Activated naive CD8-positive, alpha-beta T cell (primary cell): Measurements from ENCODE around the gene NUDT8.
A peak's percentile ranks its signal among the peaks of the same experiment; 100 is the strongest.

ENCODE experiments used
- H3K27ac Mint-ChIP-seq: one replicate; pipeline ENCODE4 v1.8.0; 2021; ENCODE audit warnings: mixed read lengths
- H3K27me3 Mint-ChIP-seq: one replicate; pipeline ENCODE4 v1.8.0; 2021; ENCODE audit warnings: mixed read lengths
- H3K36me3 Mint-ChIP-seq: one replicate; pipeline ENCODE4 v1.8.0; 2021; ENCODE audit warnings: mixed read lengths
- H3K4me1 Mint-ChIP-seq: one replicate; pipeline ENCODE4 v1.8.0; 2021; ENCODE audit warnings: low read depth, mixed read lengths
- H3K4me3 Mint-ChIP-seq: one replicate; pipeline ENCODE4 v1.8.0; 2021; ENCODE audit warnings: mild to moderate bottlenecking, mixed read lengths
- H3K9me3 Mint-ChIP-seq: one replicate; pipeline ENCODE4 v1.8.0; 2021; ENCODE audit warnings: low read depth, mixed read lengths

NUDT8 gene, protein sequence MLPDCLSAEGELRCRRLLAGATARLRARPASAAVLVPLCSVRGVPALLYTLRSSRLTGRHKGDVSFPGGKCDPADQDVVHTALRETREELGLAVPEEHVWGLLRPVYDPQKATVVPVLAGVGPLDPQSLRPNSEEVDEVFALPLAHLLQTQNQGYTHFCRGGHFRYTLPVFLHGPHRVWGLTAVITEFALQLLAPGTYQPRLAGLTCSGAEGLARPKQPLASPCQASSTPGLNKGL

DNA sequence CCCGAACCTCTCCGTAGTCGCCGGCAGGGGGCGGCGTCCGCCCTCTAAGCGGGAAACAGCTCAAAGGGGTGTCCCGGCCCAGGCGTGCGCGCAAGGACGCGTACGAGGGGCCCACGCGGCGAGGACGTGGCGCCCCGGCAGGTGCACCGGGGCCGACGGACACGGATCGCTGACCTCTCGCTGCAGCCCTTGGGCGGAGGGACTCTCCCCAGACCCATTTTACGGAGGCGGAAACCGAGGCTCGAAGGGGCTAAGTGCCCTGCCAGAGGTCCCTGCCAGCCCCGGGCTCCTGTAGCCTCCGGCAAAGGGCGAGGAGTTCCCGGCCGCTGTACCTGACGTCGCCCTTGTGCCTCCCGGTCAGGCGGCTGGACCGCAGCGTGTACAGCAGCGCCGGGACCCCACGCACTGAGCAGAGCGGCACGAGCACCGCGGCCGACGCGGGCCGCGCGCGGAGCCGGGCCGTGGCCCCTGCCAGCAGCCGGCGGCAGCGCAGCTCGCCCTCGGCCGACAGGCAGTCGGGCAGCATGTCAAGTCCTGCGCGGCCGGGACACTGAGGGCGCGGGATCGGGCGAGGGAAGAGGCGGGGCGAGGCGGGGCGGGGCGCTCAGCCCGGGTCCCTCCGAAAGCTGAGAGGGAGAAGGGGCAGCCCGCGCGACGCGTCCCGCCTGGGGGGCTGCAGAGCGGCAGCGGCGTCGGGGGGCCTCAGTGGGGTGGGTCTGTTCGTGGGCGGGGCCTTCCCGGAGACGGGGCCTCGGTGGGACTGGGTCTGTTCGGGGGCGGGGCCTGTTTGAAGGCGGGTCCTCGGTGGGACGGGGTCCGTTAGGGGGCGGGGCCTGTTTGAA lies at the start of gene NUDT8:
Gene NUDT8, minus strand, starts transcription at position 552 of the 842 bp plus-strand sequence. Its CDS starts 26 bp downstream, at position 526.
- no peaks in the 10 kb centered on the region for H3K36me3 Mint-ChIP-seq
- no peaks in the 10 kb centered on the region for H3K27me3 Mint-ChIP-seq
- no peaks in the 10 kb centered on the region for H3K9me3 Mint-ChIP-seq
- peaks cover 5% of the 10 kb centered on the region for H3K4me1 Mint-ChIP-seq
- peak within 1 kb of the TSS; percentile 83 for H3K27ac Mint-ChIP-seq
- peak within 1 kb of the TSS; percentile 90 for H3K4me3 Mint-ChIP-seq

DNA sequence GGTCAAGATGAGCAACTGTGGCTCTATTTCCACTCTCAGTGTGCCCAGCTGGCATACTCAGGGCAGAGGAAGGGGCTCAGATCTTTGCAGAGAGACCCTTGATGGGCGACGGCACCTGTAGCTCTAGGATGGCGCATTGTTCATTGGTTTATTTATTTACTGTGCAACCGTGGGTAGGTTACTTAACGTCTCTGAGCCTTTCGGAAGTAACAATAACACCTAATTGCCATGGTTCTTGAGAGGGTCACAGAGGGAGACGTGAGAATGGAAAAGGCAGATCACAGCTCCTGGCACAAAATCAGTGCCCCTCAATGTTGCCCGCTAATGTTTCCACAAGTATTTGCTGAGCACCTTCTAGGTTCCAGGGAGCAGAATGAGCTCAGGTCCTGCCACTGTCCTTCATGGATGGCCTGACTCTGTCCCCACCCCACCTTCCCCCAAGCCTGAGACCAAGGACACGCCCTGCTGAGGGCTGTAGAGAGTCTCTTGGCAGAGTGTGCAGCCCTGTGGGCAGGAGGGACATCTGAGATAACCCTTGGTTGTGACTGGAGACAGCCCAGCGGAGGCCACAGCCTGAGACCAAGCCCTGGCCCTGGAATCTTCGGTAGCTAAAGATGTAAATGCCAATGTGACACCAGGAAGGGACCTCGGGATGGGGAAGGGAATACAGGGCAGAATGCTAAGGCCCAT lies 45.5 kb upstream of the NUDT8 start:
- no peak overlapping the region for H3K4me3 Mint-ChIP-seq
- no peaks in the 10 kb centered on the region for H3K36me3 Mint-ChIP-seq
- no peaks in the 10 kb centered on the region for H3K4me1 Mint-ChIP-seq
- H3K27ac Mint-ChIP-seq: no peak overlapping the region
- no peaks in the 10 kb centered on the region for H3K9me3 Mint-ChIP-seq
- H3K27me3 Mint-ChIP-seq: no peaks in the 10 kb centered on the region

DNA sequence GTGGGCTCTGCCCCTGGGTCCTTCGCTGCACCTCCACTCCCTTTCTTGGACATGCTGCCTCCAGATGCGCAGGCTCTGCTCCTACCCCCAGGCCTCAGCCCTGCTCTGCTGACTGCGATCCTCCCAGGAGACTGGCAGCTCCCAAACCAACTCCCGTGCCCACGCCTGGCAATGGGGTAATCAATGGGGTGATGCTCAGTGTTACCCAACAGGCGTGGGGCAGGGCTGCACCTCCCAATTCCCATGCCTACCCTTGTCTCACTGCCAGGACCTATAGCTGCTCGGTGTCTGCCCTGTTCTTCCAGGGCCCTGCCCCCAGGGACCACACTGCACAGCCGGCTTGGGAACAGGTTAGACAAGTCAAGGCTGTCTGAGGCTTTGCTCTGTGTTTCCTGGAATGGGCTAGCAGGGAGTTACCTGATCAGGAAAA lies 44.7 kb upstream of the NUDT8 start, which contains the start of gene ALDH3B2:
Gene ALDH3B2, minus strand, starts transcription at position 182 of the 430 bp plus-strand sequence. CDS start 7,688 bp downstream, outside the sequence.
- Mint-ChIP-seq H3K9me3 (no peaks in the 10 kb centered on the region), H3K27me3 (no peaks in the 10 kb centered on the region), H3K27ac (no peak within 1 kb of the TSS), H3K4me1 (no peaks in the 10 kb centered on the region), H3K36me3 (no peaks in the 10 kb centered on the region), H3K4me3 (no peak within 1 kb of the TSS)

DNA sequence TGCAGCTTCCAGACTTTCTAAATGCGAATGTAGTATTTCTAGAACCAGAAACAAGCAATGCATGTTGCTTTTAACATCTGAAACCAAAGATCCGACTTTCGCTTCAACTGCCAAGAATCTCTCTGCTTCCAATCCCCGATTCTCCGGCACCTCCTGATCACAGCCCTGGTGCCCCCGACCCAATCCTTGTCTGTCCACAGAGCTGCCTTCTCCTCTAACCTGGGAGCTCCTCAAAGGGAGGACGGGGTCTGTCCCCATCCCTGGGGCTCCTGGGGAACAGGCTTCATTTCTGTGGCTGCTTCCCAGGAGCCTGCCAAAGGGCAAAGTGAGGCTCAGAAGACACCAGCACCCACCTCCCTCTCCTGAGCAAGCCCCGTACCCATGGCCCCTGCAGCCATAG lies 44.2 kb upstream of the NUDT8 start:
- Mint-ChIP-seq H3K4me1 (no peaks in the 10 kb centered on the region), H3K9me3 (no peaks in the 10 kb centered on the region), H3K36me3 (no peaks in the 10 kb centered on the region), H3K4me3 (no peak overlapping the region), H3K27ac (no peak overlapping the region), H3K27me3 (no peaks in the 10 kb centered on the region)

DNA sequence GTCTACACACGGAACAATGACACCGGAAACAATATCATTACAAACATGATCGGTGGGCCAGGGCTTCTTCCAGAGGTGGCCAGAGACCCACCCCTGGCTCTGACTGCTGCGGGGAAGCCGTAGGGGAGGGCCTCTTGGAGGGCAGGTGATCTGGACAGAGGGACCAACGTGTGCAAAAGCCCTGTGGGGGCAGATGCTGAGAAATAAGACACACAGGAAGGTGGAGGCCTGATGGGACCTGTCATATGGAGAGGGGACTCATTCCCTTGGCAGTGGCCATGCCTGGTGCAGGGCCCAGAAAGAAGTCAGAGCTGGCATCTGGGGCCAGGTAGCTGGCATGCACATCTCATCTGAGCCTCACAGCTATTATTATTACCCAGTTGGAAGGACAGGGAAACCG lies 43.6 kb upstream of the NUDT8 start:
- no peaks in the 10 kb centered on the region for H3K4me1 Mint-ChIP-seq
- H3K27ac Mint-ChIP-seq: no peak overlapping the region
- H3K9me3 Mint-ChIP-seq: no peaks in the 10 kb centered on the region
- no peaks in the 10 kb centered on the region for H3K27me3 Mint-ChIP-seq
- H3K36me3 Mint-ChIP-seq: no peaks in the 10 kb centered on the region
- H3K4me3 Mint-ChIP-seq: no peak overlapping the region

DNA sequence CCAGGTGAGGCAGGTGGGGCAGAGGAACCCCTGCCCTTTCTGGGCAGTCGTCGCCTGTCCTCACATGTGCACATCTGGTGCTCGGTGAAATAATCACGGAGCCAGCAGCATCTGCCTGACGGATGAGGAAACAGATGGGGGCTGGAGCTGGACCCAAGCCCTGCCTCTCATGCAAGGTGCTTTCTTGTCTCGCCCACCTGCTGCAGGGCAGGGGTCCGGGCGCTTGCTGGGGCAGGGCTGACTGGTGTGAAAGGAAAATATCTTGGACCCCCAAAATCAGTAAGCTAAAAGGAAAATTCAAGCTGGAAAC lies 41.4 kb upstream of the NUDT8 start:
- Mint-ChIP-seq H3K27me3 (no peaks in the 10 kb centered on the region), H3K27ac (no peak overlapping the region), H3K4me1 (no peaks in the 10 kb centered on the region), H3K36me3 (no peaks in the 10 kb centered on the region), H3K4me3 (no peak overlapping the region), H3K9me3 (no peaks in the 10 kb centered on the region)

DNA sequence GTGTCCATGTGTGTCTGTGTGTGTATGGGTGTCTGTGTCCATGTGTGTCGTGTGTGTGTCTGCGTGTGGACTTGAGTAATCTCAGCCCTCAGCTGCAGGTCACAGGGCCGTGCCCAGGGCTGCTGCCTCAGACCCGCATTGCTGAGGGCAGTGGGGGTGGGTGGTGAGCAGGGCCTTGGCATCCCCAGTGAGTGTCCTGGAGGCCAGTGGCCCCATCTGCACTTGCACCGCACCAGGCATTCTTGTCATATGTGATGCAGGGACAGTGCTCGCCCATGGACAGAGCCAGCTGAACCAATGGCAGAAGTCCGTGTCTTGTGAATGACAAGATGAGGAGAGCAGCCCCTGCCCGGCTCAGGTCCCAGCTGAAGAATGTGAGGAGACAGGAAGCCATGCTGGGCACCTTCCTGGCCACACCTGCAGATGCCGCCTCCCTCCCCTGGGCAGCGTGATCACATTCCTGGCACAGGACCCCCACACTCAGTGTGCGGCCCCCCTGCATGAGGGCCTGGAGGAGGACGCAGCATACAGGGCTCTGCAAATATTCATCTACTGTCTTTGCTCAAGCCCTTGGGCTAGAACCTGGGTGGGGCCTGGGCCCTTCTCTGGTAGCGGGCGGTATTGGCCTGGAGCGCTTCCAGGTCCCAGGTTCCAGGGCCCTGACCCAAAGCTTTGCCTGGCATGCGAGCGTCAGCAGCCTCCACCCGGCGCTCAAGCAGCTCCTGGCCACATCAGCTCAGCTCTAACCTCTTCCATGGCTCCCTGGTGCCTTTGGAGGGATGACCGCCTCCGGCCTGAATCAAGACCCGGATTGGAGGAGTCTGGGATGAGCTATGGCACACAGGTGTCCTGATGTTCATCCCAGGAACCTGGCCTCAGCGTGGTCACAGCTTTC lies 40.8 kb upstream of the NUDT8 start:
- no peaks in the 10 kb centered on the region for H3K36me3 Mint-ChIP-seq
- no peak overlapping the region for H3K27ac Mint-ChIP-seq
- no peaks in the 10 kb centered on the region for H3K9me3 Mint-ChIP-seq
- H3K4me3 Mint-ChIP-seq: no peak overlapping the region
- H3K27me3 Mint-ChIP-seq: no peaks in the 10 kb centered on the region
- H3K4me1 Mint-ChIP-seq: no peaks in the 10 kb centered on the region

DNA sequence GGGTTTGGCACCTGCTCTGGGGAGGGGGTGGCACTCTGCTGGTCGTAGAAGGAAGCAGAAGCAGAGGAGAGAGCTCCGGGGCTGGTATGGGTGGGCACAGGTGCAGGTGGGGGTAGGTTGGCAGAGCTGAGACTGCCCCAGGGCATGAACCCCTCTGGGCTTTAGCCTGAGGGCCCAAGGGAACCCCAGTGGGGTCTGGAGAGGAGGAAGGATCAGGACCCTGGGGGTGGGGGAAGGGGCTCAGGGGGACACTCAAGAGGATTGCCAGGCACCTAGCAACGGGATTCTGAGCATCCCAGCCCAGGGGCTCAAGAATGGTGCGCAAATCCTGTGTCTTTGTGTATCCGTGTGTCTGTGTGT lies 38.4 kb upstream of the NUDT8 start:
- Mint-ChIP-seq H3K36me3 (no peaks in the 10 kb centered on the region), H3K9me3 (no peaks in the 10 kb centered on the region), H3K27me3 (no peaks in the 10 kb centered on the region), H3K27ac (no peak overlapping the region), H3K4me1 (no peaks in the 10 kb centered on the region), H3K4me3 (no peak overlapping the region)

DNA sequence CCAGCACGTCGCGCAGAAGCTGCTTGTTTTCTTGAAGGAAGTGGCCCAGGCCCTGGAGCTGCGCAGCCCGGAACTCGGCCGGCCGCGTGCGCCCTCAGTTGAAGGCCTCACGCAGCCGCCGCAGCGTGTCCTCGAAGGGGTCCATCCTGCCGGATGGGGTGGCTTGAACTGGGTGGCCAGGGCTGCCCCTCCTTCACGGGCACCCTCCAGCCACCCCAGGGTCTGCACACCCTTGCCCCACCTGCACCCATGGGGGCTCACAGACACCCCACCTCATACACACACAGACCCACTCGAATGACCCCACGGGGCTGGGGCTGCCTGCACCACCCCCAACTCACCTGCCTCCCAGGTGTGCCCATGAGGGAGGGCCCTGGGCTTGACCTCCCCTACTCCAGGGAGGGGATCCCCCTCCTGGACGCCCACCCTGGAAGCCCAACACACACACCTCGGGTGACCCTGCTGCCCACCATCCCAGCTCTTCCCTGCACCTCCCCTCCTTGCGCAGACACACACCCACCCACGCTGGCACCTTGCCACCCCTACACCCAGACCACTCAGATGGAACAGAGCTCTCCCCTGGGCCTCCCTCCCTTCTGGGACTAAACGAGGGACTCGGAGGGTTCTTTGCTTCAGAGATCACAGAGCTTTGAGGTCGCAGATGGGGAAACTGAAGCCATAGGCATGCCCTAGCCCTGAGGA lies 37.9 kb upstream of the NUDT8 start:
- H3K4me1 Mint-ChIP-seq: no peaks in the 10 kb centered on the region
- no peaks in the 10 kb centered on the region for H3K36me3 Mint-ChIP-seq
- no peaks in the 10 kb centered on the region for H3K9me3 Mint-ChIP-seq
- no peaks in the 10 kb centered on the region for H3K27me3 Mint-ChIP-seq
- H3K27ac Mint-ChIP-seq: no peak overlapping the region
- no peak overlapping the region for H3K4me3 Mint-ChIP-seq

DNA sequence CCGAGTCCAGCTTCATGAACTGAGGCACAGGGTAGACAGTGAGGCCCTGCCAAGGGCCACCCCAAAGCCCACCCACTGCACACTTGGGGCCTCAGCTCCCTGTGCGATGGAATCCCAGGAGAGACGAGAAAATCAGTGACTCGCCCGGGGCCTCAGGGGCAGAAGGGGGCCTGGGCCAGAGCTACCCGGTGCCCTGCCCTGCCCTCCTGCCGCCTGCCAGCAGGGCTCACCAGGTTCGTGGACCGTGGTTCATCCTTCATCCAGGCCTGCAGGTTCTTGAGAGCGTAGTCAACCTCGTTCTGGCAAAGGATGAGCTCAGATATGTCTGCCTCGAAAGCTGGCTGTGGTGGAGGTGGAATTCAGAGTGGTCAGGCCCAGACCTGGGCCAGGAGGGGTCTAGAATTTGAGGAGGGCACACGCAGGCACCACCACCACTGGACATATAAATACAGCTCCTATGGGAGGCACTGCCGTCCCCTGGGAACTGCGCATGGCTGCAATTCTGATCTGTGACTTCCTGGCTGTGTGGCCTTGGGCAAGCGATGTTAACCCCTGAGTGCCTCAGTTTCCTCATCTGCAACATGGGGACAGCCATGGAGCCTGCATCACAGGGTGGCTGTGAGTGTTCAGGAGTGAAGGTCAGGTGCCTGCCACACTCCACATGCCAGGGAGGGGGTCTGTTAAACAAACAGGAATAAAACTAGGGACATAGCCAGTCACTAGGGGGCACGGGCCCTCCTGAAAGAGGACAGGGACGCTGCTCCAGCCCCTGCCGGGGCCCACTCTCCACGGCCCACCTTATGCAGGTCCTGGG lies 37.1 kb upstream of the NUDT8 start:
- H3K27me3 Mint-ChIP-seq: no peaks in the 10 kb centered on the region
- H3K36me3 Mint-ChIP-seq: no peaks in the 10 kb centered on the region
- H3K4me1 Mint-ChIP-seq: no peaks in the 10 kb centered on the region
- H3K4me3 Mint-ChIP-seq: no peak overlapping the region
- H3K9me3 Mint-ChIP-seq: no peaks in the 10 kb centered on the region
- no peak overlapping the region for H3K27ac Mint-ChIP-seq

DNA sequence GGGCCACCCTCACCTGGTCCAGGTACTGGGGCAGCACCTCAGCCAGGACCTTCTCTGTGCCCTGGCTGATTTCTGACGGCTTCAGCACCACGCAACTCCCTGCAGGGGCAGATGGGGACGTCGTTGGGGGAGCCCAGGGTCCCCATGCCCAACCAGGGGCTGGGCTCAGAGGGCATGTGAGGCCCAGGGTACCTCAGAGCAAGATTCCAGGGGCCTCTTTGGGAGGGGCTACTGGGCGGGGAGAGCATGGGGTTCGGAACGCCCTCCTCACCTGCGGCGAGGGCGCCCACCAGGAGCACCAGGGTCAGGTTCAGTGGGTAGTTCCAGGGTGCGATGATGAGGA lies 36.5 kb upstream of the NUDT8 start:
- Mint-ChIP-seq H3K9me3 (no peaks in the 10 kb centered on the region), H3K4me1 (no peaks in the 10 kb centered on the region), H3K27ac (no peak overlapping the region), H3K27me3 (no peaks in the 10 kb centered on the region), H3K4me3 (no peak overlapping the region), H3K36me3 (no peaks in the 10 kb centered on the region)

DNA sequence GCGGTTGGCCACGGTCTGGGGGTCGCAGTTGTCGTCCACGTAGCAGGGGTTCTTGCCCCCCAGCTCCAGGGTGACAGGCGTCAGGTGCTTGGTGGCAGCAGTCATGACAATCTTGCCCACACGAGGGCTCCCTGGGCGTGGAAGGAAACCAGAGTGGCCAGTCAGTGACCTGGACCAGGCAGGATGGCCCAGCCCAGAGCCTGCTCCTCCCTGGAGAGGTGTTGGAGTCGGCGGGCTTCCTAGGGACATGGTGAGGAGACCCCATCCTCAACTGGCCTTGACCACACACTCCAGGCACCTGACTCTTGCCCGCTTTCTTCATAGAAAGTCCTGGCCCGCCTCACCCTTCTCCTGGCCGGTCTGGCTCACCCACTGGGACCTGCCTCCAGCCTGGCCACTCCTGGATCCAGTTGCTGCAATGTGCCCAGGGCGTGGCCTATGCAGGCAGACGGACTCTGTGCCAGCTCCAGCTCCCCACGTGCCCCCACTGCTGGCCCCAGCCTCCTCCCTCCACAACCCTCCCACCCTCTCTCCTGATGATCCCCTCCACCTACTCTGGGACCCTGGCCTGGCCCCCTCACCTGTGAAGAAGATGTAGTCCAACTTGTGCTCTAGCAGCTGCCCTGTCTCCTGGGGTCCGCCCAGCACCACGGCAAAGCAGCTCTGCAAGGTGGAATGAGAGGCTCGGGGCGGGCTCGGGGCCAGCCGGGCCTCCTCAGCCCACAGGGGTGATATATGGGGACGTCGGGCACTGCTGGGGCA lies 36.0 kb upstream of the NUDT8 start:
- no peaks in the 10 kb centered on the region for H3K27me3 Mint-ChIP-seq
- H3K36me3 Mint-ChIP-seq: no peaks in the 10 kb centered on the region
- H3K4me1 Mint-ChIP-seq: no peaks in the 10 kb centered on the region
- H3K27ac Mint-ChIP-seq: no peak overlapping the region
- H3K9me3 Mint-ChIP-seq: no peaks in the 10 kb centered on the region
- no peak overlapping the region for H3K4me3 Mint-ChIP-seq
